K562 (cell line): ENCODE results near the gene CEND1. TPM values are rescaled to one million over a fixed set of nuclear protein-coding genes. Genes with fewer than 3 reads are reported as not detected.

Source experiments
- ATAC-seq: fragments of 200-7000 bp; cut with Tn5 transposase; 3 replicates; pipeline ENCODE4 v1.9.1; 2020; ENCODE audit warnings: moderate library complexity
- BruUV-seq: library from RNA; stranded (reverse); fragments of 400-500 nt; replicated peaks from 2 replicates; lab custom pipeline; 2021; lab: Mats Ljungman, UMichigan
- CTCF ChIA-PET: fragments of 300-600 bp; formaldehyde crosslinking; extraction: SDS; loops from one replicate; lab custom pipeline; 2021; ENCODE audit warnings: low intra/inter-chr PET ratio; lab: Yijun Ruan, JAX
- POLR2A ChIA-PET: fragments of 300-600, 350-650 bp; sonication (Branson Sonifier 250); formaldehyde crosslinking; extraction: SDS; loops from one replicate; lab custom pipeline; 2021; ENCODE audit warnings: antibody characterized with exemption, inconsistent platforms; lab: Yijun Ruan, JAX
- DNase-seq, 4 experiments: peaks; one replicate each; pipeline versions ENCODE4 v3.0.0 to v3.0.0-alpha.2; 2011 to 2018; ENCODE audit warnings: low spot score in 3 of 4, mixed read lengths in 3 of 4; ENCODE audit errors: extremely low read depth in 1 of 4
- FAIRE-seq: peaks from 2 replicates; lab custom pipeline; 2011; peaks lifted over from hg19 to GRCh38; lab: Jason Lieb, UNC
- H2AFZ ChIP-seq: 2 replicates; pipeline ENCODE4 v1.6.0; 2011; ENCODE audit warnings: low read depth, low read length, control low read depth, inconsistent platforms
- H3K27ac ChIP-seq: fragments of 200-600 bp; 3 replicates; pipeline ENCODE4 v1.8.0; 2011; ENCODE audit warnings: low read depth, mild to moderate bottlenecking, control low read depth, inconsistent platforms, low read length, moderate library complexity, mixed read lengths; ENCODE audit errors: extremely low read depth
- H3K27me3 ChIP-seq, 2 experiments: fragments of 300-600 bp in 1 of 2; 2 replicates in 1 of 2; 3 replicates in 1 of 2; pipeline versions ENCODE4 v1.6.0 to v1.8.0; 2011; ENCODE audit warnings: inconsistent platforms in 2 of 2, low read length in 2 of 2, mild to moderate bottlenecking in 1 of 2, mixed read lengths in 1 of 2, moderate library complexity in 1 of 2; ENCODE audit not compliant: control insufficient read depth in 2 of 2, insufficient read depth in 2 of 2
- H3K36me3 ChIP-seq: fragments of 300-600 bp; 3 replicates; pipeline ENCODE4 v1.8.0; 2011; ENCODE audit warnings: mild to moderate bottlenecking, low read length, inconsistent platforms; ENCODE audit not compliant: control insufficient read depth, insufficient read depth
- H3K4me1 ChIP-seq, 2 experiments: fragments of 200-600 bp in 1 of 2; replicated peaks in 1 of 2; 2 replicates in 1 of 2; 3 replicates in 1 of 2; pipeline versions ENCODE4 v1.5.1 to v1.8.0; 2011; ENCODE audit warnings: inconsistent platforms in 2 of 2, low read length in 2 of 2, mild to moderate bottlenecking in 1 of 2, mixed read lengths in 1 of 2, moderate library complexity in 1 of 2; ENCODE audit not compliant: control insufficient read depth in 2 of 2, insufficient read depth in 2 of 2
- H3K4me2 ChIP-seq: 2 replicates; pipeline ENCODE4 v1.6.1; 2011; ENCODE audit warnings: low read length, control low read depth, inconsistent platforms, mixed read lengths; ENCODE audit not compliant: insufficient read depth
- H3K4me3 ChIP-seq: fragments of 200-600 bp; sonication (generic), shearing (Covaris generic); 2 replicates; pipeline ENCODE4 v1.5.1; 2016; ENCODE audit warnings: control low read depth, inconsistent platforms
- H3K79me2 ChIP-seq: fragments of 200-600 bp; 3 replicates; pipeline ENCODE4 v1.8.0; 2011; ENCODE audit warnings: low read length, inconsistent platforms; ENCODE audit not compliant: control insufficient read depth, insufficient read depth
- H3K9ac ChIP-seq, 2 experiments: 2 replicates each; pipeline versions ENCODE4 v1.6.0 to v1.6.1; 2011; ENCODE audit warnings: low read depth in 2 of 2, low read length in 2 of 2, control low read depth in 1 of 2, inconsistent platforms in 1 of 2, mild to moderate bottlenecking in 1 of 2, mixed read lengths in 1 of 2; ENCODE audit not compliant: insufficient read depth in 1 of 2
- H3K9me1 ChIP-seq: one replicate; pipeline ENCODE4 v1.6.0; 2011; ENCODE audit warnings: inconsistent platforms, mild to moderate bottlenecking, low read length, moderate library complexity; ENCODE audit not compliant: control insufficient read depth, insufficient read depth
- H3K9me3 ChIP-seq: replicated peaks from 2 replicates; pipeline ENCODE4 v1.5.1; 2011; ENCODE audit warnings: low read depth, low read length, inconsistent platforms; ENCODE audit not compliant: control insufficient read depth, insufficient read depth
- H4K20me1 ChIP-seq: replicated peaks from 2 replicates; pipeline ENCODE4 v1.6.1; 2011; ENCODE audit warnings: low read length, inconsistent platforms, mixed read lengths; ENCODE audit not compliant: control insufficient read depth, insufficient read depth
- CBFA2T2 ChIP-seq: fragments of 450-650 bp; conservative IDR thresholded peaks from 2 replicates; pipeline ENCODE4 v1.6.1; 2017; ENCODE audit warnings: mild to moderate bottlenecking
- ETV6 ChIP-seq, 3 experiments: fragments of 150-350 bp in 1 of 3; sonication (generic) in 1 of 3; formaldehyde crosslinking in 1 of 3; IDR thresholded peaks; 2 replicates each; pipeline versions ENCODE4 v1.6.1 to v1.8.0; 2014 to 2022; ENCODE audit warnings: borderline replicate concordance in 2 of 3, low read depth in 2 of 3, antibody characterized with exemption in 1 of 3, low read length in 1 of 3, mild to moderate bottlenecking in 1 of 3, missing genetic modification reagents in 1 of 3
- GTF2E2 ChIP-seq: fragments of 200-800 bp; sonication (Bioruptor generic); IDR thresholded peaks from 2 replicates; pipeline ENCODE4 v1.6.1; 2016; ENCODE audit warnings: missing genetic modification characterization, missing compliant biosample characterization
- PURB ChIP-seq: sonication (generic); formaldehyde crosslinking; IDR thresholded peaks from 2 replicates; pipeline ENCODE4 v1.9.0; 2021; ENCODE audit warnings: low read depth, mild to moderate bottlenecking, missing genetic modification reagents
- ZNF263 ChIP-seq: sonication (generic); formaldehyde crosslinking; IDR thresholded peaks from 2 replicates; pipeline ENCODE4 v1.8.0; 2022; ENCODE audit warnings: mild to moderate bottlenecking, missing genetic modification reagents, borderline replicate concordance
- ZNF444 ChIP-seq: fragments of 250-450 bp; sonication (Bioruptor Pico); IDR thresholded peaks from 2 replicates; pipeline ENCODE4 v1.4.0; 2020; ENCODE audit warnings: mild to moderate bottlenecking, moderate library complexity
- WGBS: fragments of 100-300 bp; shearing (Covaris generic); methylation state at CpG from one replicate; pipeline ENCODE4 v1.1.6; 2016; ENCODE audit warnings: low coverage, mixed read lengths; ENCODE audit not compliant: insufficient coverage; ENCODE audit errors: missing lambda C conversion rate; 5-methylcytosine and 5-hydroxymethylcytosine counted together
- in situ Hi-C: fragments of 300-500 bp; cut with MboI; formaldehyde crosslinking; loops from 4 replicates; pipeline ENCODE4 v1.15.0; 2018; ENCODE audit warnings: inconsistent platforms, mixed read lengths
- intact Hi-C: fragments of 100-400 bp; cut with micrococcal nuclease; formaldehyde crosslinking; loops from 2 replicates; pipeline ENCODE4 v1.14.2; 2022
- polyA plus RNA-seq, 8 experiments: library from polyadenylated mRNA; depleted of rRNA in 4 of 8; stranded (reverse) in 5 of 8; unstranded in 3 of 8; fragments of >200 nt; fragmentation: Nextera tagmentation in 2 of 8; fragmentation: Illumina TruSeq in 1 of 8; extraction: Ambion mirVana in 2 of 8; extraction: Trizol in 1 of 8; gene quantifications; 2 replicates each; pipeline versions ENCODE4 v1.2.1 to v1.2.3, GENCODE V29; 2011 to 2014; ENCODE audit warnings: inconsistent platforms in 1 of 8, missing spikeins in 1 of 8
- total RNA-seq, 7 experiments: library from RNA; depleted of rRNA in 6 of 7; stranded (reverse); fragments of >200 nt in 6 of 7; fragmentation: Illumina TruSeq in 2 of 7; extraction: Trizol in 2 of 7; gene quantifications; 2 replicates each; pipeline versions ENCODE4 v1.2.1 to v1.2.3, GENCODE V29; 2011 to 2021; ENCODE audit warnings: low replicate concordance in 1 of 7
- TF ChIP-seq, protein P1 (sequence below): fragments of 250-450 bp; sonication (Bioruptor Pico); IDR thresholded peaks from 2 replicates; pipeline ENCODE4 v1.5.0; 2021
- TF ChIP-seq, protein P2 (sequence below): fragments of 200-800 bp; sonication (Bioruptor generic); IDR thresholded peaks from 2 replicates; pipeline ENCODE4 v1.6.1; 2017; ENCODE audit warnings: missing genetic modification characterization, missing compliant biosample characterization
- TF ChIP-seq, protein P3 (sequence below): conservative IDR thresholded peaks from 2 replicates; pipeline ENCODE4 v1.6.1; 2011; ENCODE audit warnings: low read depth, mild to moderate bottlenecking, low read length; ENCODE audit not compliant: control insufficient read depth
- TF ChIP-seq, protein P4 (sequence below): sonication (generic); formaldehyde crosslinking; IDR thresholded peaks from 2 replicates; pipeline ENCODE4 v1.8.0; 2022; ENCODE audit warnings: mild to moderate bottlenecking, missing genetic modification reagents

CEND1 gene
- total and polyA plus RNA-seq, 9 of the 15 experiments (the other 6 are each of a cell fraction or from before 2014, with no cell fraction given) = 0.13 to 0.18 (median 0.16) TPM; not detected in 6

DNA sequence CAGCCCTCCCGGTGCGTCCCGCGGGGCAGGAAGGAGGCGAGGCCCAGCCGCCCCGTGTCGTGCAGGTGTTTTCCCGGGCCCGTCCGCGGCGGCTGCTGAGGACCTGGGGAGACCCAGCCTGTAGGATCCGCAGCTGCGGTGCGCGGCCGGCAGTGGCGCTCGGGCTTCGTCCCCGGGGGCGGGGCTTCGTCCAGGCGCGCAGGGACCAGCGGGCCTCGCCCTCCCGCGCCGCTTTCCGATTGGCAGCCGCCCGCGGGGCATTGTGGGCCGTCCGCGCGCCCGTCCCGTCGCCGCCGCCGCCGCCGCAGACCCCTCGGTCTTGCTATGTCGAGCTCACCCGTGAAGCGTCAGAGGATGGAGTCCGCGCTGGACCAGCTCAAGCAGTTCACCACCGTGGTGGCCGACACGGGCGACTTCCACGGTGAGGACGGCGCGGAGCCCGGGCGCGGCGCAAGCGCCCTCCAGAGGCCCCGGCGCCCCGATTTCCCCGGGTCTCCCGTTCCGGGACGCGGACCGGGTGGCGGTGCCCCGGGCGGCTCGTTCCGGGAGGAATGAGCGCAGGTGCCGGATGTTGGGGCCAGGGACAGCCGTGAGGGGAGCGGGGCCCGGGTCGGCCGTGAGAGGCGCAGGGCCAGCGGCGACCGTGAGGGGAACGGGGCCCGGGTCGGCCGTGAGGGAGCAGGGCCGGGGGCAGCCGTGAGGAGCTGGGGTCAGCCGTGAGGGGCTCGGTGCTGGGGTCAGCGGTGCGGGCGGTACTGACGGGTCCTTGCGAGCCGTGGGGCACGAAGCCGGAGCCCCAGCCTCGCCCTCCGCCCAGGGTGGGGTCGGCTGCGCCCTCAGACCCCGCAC is 42.5 kb downstream of the CEND1 start, which contains the start of gene TALDO1:
TSS of gene TALDO1 (plus strand) at position 307 of the 849 bp plus-strand sequence. CDS start at position 325, 18 bp downstream.
- H3K4me1 ChIP-seq = peaks cover 27 to 54% of the 10 kb centered on the region in 2 experiments
- WGBS = under 1% methylated on average over 73 of the region's 112 CpGs
- in situ Hi-C loops = no loop called here
- H3K79me2 ChIP-seq = peaks cover 51% of the 10 kb centered on the region
- H3K9me3 ChIP-seq = no peaks in the 10 kb centered on the region
- peak within 1 kb of the TSS; percentile 95 to 100 for H3K9ac ChIP-seq
- H3K36me3 ChIP-seq = peaks cover 35% of the 10 kb centered on the region
- peak within 1 kb of the TSS; percentile 82 for H2AFZ ChIP-seq
- ATAC-seq (peak; percentile 94), DNase-seq (peak; percentile 92 to 96 (median 93)), FAIRE-seq (peak; percentile 23)
- H3K27me3 ChIP-seq = no peaks in the 10 kb centered on the region
- H3K27ac ChIP-seq = peak within 1 kb of the TSS; percentile 99
- H3K4me2 ChIP-seq = peak within 1 kb of the TSS; percentile 94
- CTCF ChIA-PET = interaction anchor here (1.8 kb wide), 1 partner anchor 20 kb away, joined by 3 read pairs; no protein-coding TSS in a partner anchor
- peak within 1 kb of the TSS; percentile 100 for H3K4me3 ChIP-seq
- H4K20me1 ChIP-seq = peaks cover 18% of the 10 kb centered on the region; the same call in 1 of the 2 replicates
- POLR2A ChIA-PET = interaction anchor here (0.6 to 7.4 kb wide), 19 partner anchors 10 to 523 kb away, joined by 3 to 88 read pairs (median 4); partner anchors contain the start of genes DEAF1 and TMEM80
- no TSS peak for BruUV-seq
- peaks cover 2% of the 10 kb centered on the region for H3K9me1 ChIP-seq
- intact Hi-C loops = no loop called here
- TF ChIP-seq, protein P1, sequence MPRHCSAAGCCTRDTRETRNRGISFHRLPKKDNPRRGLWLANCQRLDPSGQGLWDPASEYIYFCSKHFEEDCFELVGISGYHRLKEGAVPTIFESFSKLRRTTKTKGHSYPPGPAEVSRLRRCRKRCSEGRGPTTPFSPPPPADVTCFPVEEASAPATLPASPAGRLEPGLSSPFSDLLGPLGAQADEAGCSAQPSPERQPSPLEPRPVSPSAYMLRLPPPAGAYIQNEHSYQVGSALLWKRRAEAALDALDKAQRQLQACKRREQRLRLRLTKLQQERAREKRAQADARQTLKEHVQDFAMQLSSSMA (CRISPR knock-in tag) = peak; percentile 62; the same call in 1 of the 2 replicates
- TF ChIP-seq ZNF444 (CRISPR knock-in tag) = no peak
- TF ChIP-seq, protein P2, sequence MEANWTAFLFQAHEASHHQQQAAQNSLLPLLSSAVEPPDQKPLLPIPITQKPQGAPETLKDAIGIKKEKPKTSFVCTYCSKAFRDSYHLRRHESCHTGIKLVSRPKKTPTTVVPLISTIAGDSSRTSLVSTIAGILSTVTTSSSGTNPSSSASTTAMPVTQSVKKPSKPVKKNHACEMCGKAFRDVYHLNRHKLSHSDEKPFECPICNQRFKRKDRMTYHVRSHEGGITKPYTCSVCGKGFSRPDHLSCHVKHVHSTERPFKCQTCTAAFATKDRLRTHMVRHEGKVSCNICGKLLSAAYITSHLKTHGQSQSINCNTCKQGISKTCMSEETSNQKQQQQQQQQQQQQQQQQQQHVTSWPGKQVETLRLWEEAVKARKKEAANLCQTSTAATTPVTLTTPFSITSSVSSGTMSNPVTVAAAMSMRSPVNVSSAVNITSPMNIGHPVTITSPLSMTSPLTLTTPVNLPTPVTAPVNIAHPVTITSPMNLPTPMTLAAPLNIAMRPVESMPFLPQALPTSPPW (CRISPR knock-in tag) = peak; percentile 62
- TF ChIP-seq ZNF263 (CRISPR knock-in tag) = peak; percentile 15; the same call in 1 of the 2 replicates
- TF ChIP-seq CBFA2T2 = no peak
- no peak for TF ChIP-seq ETV6 (IDR thresholded peaks at IDR 0.05; ENCODE audit: borderline replicate concordance in 1 of 2, low read depth in 2 of 2, low read length in 1 of 2)
- peak; percentile 65; the same call in 1 of the 2 replicates for TF ChIP-seq ETV6 (CRISPR knock-in tag; IDR thresholded peaks at IDR 0.05; ENCODE audit: borderline replicate concordance)
- TF ChIP-seq, protein P3, sequence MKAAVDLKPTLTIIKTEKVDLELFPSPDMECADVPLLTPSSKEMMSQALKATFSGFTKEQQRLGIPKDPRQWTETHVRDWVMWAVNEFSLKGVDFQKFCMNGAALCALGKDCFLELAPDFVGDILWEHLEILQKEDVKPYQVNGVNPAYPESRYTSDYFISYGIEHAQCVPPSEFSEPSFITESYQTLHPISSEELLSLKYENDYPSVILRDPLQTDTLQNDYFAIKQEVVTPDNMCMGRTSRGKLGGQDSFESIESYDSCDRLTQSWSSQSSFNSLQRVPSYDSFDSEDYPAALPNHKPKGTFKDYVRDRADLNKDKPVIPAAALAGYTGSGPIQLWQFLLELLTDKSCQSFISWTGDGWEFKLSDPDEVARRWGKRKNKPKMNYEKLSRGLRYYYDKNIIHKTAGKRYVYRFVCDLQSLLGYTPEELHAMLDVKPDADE = peak; percentile 41; the same call in 1 of the 2 replicates
- TF ChIP-seq, protein P4, sequence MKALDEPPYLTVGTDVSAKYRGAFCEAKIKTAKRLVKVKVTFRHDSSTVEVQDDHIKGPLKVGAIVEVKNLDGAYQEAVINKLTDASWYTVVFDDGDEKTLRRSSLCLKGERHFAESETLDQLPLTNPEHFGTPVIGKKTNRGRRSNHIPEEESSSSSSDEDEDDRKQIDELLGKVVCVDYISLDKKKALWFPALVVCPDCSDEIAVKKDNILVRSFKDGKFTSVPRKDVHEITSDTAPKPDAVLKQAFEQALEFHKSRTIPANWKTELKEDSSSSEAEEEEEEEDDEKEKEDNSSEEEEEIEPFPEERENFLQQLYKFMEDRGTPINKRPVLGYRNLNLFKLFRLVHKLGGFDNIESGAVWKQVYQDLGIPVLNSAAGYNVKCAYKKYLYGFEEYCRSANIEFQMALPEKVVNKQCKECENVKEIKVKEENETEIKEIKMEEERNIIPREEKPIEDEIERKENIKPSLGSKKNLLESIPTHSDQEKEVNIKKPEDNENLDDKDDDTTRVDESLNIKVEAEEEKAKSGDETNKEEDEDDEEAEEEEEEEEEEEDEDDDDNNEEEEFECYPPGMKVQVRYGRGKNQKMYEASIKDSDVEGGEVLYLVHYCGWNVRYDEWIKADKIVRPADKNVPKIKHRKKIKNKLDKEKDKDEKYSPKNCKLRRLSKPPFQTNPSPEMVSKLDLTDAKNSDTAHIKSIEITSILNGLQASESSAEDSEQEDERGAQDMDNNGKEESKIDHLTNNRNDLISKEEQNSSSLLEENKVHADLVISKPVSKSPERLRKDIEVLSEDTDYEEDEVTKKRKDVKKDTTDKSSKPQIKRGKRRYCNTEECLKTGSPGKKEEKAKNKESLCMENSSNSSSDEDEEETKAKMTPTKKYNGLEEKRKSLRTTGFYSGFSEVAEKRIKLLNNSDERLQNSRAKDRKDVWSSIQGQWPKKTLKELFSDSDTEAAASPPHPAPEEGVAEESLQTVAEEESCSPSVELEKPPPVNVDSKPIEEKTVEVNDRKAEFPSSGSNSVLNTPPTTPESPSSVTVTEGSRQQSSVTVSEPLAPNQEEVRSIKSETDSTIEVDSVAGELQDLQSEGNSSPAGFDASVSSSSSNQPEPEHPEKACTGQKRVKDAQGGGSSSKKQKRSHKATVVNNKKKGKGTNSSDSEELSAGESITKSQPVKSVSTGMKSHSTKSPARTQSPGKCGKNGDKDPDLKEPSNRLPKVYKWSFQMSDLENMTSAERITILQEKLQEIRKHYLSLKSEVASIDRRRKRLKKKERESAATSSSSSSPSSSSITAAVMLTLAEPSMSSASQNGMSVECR (CRISPR knock-in tag) = peak; percentile 57; the same call in 1 of the 2 replicates
- TF ChIP-seq GTF2E2 (tag) = no peak
- TF ChIP-seq PURB = no peak
